Keratinocyte (primary cell): Measurements from ENCODE around the gene ABHD2. TPM values are rescaled to one million over a fixed set of nuclear protein-coding genes. Genes with fewer than 3 reads are reported as not detected.
A peak's percentile ranks its signal among the peaks of the same experiment; 100 is the strongest.

ENCODE experiments used
- DNase-seq: peaks from one replicate; pipeline ENCODE4 v3.0.0-alpha.2; 2011; ENCODE audit warnings: low read depth, missing footprints, low spot score
- FAIRE-seq: peaks from 2 replicates; lab custom pipeline; 2011; peaks lifted over from hg19 to GRCh38; lab: Jason Lieb, UNC
- H2AFZ ChIP-seq: 2 replicates; pipeline ENCODE4 v1.6.0; 2012; ENCODE audit warnings: low read length, control low read depth, inconsistent platforms; ENCODE audit not compliant: control insufficient read depth
- H3K27ac ChIP-seq: 2 replicates; pipeline ENCODE4 v1.5.1; 2011; ENCODE audit warnings: low read length; ENCODE audit not compliant: control insufficient read depth, insufficient read depth
- H3K27me3 ChIP-seq: 3 replicates; pipeline ENCODE4 v1.6.0; 2011; ENCODE audit warnings: low read length; ENCODE audit not compliant: control insufficient read depth, insufficient read depth; ENCODE audit errors: extremely low read depth
- H3K36me3 ChIP-seq, 2 experiments: 2 replicates in 1 of 2; 3 replicates in 1 of 2; pipeline ENCODE4 v1.5.1; 2011; ENCODE audit warnings: low read length in 2 of 2, mild to moderate bottlenecking in 1 of 2; ENCODE audit not compliant: control insufficient read depth in 2 of 2, insufficient read depth in 2 of 2; ENCODE audit errors: extremely low read depth in 1 of 2
- H3K4me1 ChIP-seq: 3 replicates; pipeline ENCODE4 v1.5.1; 2011; ENCODE audit warnings: low read length; ENCODE audit not compliant: control insufficient read depth, insufficient read depth; ENCODE audit errors: extremely low read depth
- H3K4me2 ChIP-seq: 3 replicates; pipeline ENCODE4 v1.6.0; 2011; ENCODE audit warnings: low read depth, low read length; ENCODE audit not compliant: control insufficient read depth, insufficient read depth; ENCODE audit errors: extremely low read depth
- H3K4me3 ChIP-seq, 3 experiments: fragments of 200-600 bp in 1 of 3; sonication (generic) in 1 of 3; 2 replicates in 2 of 3; 3 replicates in 1 of 3; pipeline ENCODE4 v1.5.1; 2011 to 2016; ENCODE audit warnings: low read length in 3 of 3, mild to moderate bottlenecking in 3 of 3, control low read depth in 2 of 3, inconsistent platforms in 1 of 3, low read depth in 1 of 3, mixed read lengths in 1 of 3, mixed run types in 1 of 3, moderate library complexity in 1 of 3; ENCODE audit not compliant: control insufficient read depth in 2 of 3, insufficient read depth in 2 of 3; ENCODE audit errors: extremely low read depth in 1 of 3
- H3K79me2 ChIP-seq: 2 replicates; pipeline ENCODE4 v1.6.0; 2012; ENCODE audit warnings: low read length; ENCODE audit not compliant: control insufficient read depth, insufficient read depth
- H3K9ac ChIP-seq: 3 replicates; pipeline ENCODE4 v1.6.0; 2011; ENCODE audit warnings: low read length; ENCODE audit not compliant: control insufficient read depth, insufficient read depth; ENCODE audit errors: extremely low read depth
- H3K9me1 ChIP-seq: 3 replicates; pipeline ENCODE4 v1.6.0; 2011; ENCODE audit warnings: low read length; ENCODE audit not compliant: control insufficient read depth, insufficient read depth; ENCODE audit errors: extremely low read depth
- H3K9me3 ChIP-seq: 2 replicates; pipeline ENCODE4 v1.5.1; 2012; ENCODE audit warnings: low read depth, low read length; ENCODE audit not compliant: control insufficient read depth
- H4K20me1 ChIP-seq: 3 replicates; pipeline ENCODE4 v1.6.0; 2011; ENCODE audit warnings: low read length; ENCODE audit not compliant: control insufficient read depth, insufficient read depth; ENCODE audit errors: extremely low read depth
- EZH2 ChIP-seq: IDR thresholded peaks from one replicate; pipeline ENCODE4 v1.6.1; 2012; ENCODE audit warnings: inconsistent platforms, mild to moderate bottlenecking, low read length, moderate library complexity
- dilution Hi-C: fragments of 300-500 bp; cut with MboI; formaldehyde crosslinking; loops from one replicate; pipeline ENCODE4 v1.7.0; 2020; ENCODE audit warnings: low sequenced_read_pairs; ENCODE audit not compliant: extremely low pct_ligation_motif_present
- polyA plus RNA-seq, 5 experiments: library from polyadenylated mRNA; depleted of rRNA in 3 of 5; stranded (reverse) in 3 of 5; stranded (forward) in 1 of 5; unstranded in 1 of 5; fragments of >200 nt; gene quantifications; 1 replicate in 1 of 5; 2 replicates in 3 of 5; 3 replicates in 1 of 5; pipeline versions ENCODE4 v1.2.1 to v1.2.3, GENCODE V29; 2011 to 2012; ENCODE audit warnings: missing spikeins in 2 of 5, low read depth in 1 of 5, low replicate concordance in 1 of 5
- TF ChIP-seq, protein P1 (sequence below), 3 experiments: IDR thresholded peaks in 1 of 3; conservative IDR thresholded peaks in 1 of 3; optimal IDR thresholded peaks in 1 of 3; 2 replicates in 2 of 3; 3 replicates in 1 of 3; pipeline versions ENCODE3 to v1.5.1; 2011; ENCODE audit warnings: low read length in 3 of 3, mild to moderate bottlenecking in 3 of 3, moderate library complexity in 2 of 3, control low read depth in 1 of 3, inconsistent platforms in 1 of 3; ENCODE audit not compliant: insufficient read depth in 2 of 3; ENCODE audit errors: extremely low read depth in 1 of 3

ABHD2 gene
- polyA plus RNA-seq, 1 donor (not counting 4 experiments of a cell fraction or from before 2014, with no cell fraction given) = 22.8 TPM

- Histone ChIP-seq H3K9ac (peak overlapping the region; percentile 87), H3K4me1 (peaks cover 16% of the 10 kb centered on the region), H3K36me3 (no peaks in the 10 kb centered on the region), H3K9me3 (no peaks in the 10 kb centered on the region), H3K4me2 (peak overlapping the region; percentile 99), H3K9me1 (no peaks in the 10 kb centered on the region), H4K20me1 (no peaks in the 10 kb centered on the region), H3K4me3 (peak overlapping the region; percentile 75 to 95 (median 95)), H3K79me2 (peaks cover 30% of the 10 kb centered on the region), H3K27me3 (no peaks in the 10 kb centered on the region), H3K27ac (peak overlapping the region; percentile 79), H2AFZ (peak overlapping the region; percentile 100)
- FAIRE-seq (no peak), DNase-seq (no peak)
- dilution Hi-C loops = no loop called here
- no peak for TF ChIP-seq EZH2
- TF ChIP-seq, protein P1, sequence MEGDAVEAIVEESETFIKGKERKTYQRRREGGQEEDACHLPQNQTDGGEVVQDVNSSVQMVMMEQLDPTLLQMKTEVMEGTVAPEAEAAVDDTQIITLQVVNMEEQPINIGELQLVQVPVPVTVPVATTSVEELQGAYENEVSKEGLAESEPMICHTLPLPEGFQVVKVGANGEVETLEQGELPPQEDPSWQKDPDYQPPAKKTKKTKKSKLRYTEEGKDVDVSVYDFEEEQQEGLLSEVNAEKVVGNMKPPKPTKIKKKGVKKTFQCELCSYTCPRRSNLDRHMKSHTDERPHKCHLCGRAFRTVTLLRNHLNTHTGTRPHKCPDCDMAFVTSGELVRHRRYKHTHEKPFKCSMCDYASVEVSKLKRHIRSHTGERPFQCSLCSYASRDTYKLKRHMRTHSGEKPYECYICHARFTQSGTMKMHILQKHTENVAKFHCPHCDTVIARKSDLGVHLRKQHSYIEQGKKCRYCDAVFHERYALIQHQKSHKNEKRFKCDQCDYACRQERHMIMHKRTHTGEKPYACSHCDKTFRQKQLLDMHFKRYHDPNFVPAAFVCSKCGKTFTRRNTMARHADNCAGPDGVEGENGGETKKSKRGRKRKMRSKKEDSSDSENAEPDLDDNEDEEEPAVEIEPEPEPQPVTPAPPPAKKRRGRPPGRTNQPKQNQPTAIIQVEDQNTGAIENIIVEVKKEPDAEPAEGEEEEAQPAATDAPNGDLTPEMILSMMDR (optimal IDR thresholded peaks at IDR 0.05 in 1 of 3, IDR thresholded peaks at IDR 0.05 in 1 of 3, conservative IDR thresholded peaks at IDR 0.05 in 1 of 3; ENCODE audit: extremely low read depth in 1 of 3, insufficient read depth in 2 of 3, low read length in 3 of 3) = no peak
These were observed 154.9 kb downstream of the ABHD2 start for GRCh38 chr15:89243046-89243690.

GRCh38 chr15:89243691-89244573, 155.7 kb downstream of the ABHD2 start, which contains the start of gene FANCI:
Gene FANCI (plus strand): TSS chr15:89243979. CDS start chr15:89247648, 3,669 bp downstream.
- Histone ChIP-seq H2AFZ (peak within 1 kb of the TSS; percentile 100), H3K9me1 (no peaks in the 10 kb centered on the region), H3K9me3 (no peaks in the 10 kb centered on the region), H3K79me2 (peaks cover 31% of the 10 kb centered on the region), H3K9ac (peak within 1 kb of the TSS; percentile 87), H3K36me3 (no peaks in the 10 kb centered on the region), H3K27ac (peak within 1 kb of the TSS; percentile 79), H3K4me1 (peaks cover 16% of the 10 kb centered on the region), H3K4me3 (peak within 1 kb of the TSS; percentile 75 to 95 (median 95)), H3K27me3 (no peaks in the 10 kb centered on the region), H3K4me2 (peak within 1 kb of the TSS; percentile 99), H4K20me1 (no peaks in the 10 kb centered on the region)
- dilution Hi-C loops = no loop called here
- FAIRE-seq (no peak), DNase-seq (peak; percentile 65)
- TF ChIP-seq EZH2 = no peak
- TF ChIP-seq, protein P1 (optimal IDR thresholded peaks at IDR 0.05 in 1 of 3, IDR thresholded peaks at IDR 0.05 in 1 of 3, conservative IDR thresholded peaks at IDR 0.05 in 1 of 3; ENCODE audit: extremely low read depth in 1 of 3, insufficient read depth in 2 of 3, low read length in 3 of 3) = peak; percentile 32 to 84 (median 58)
